ENCODE data around the gene ZNF688. TPM values are rescaled to one million over a fixed set of nuclear protein-coding genes. Genes with fewer than 3 reads are reported as not detected.

The ZNF688 gene
- total RNA-seq, 4 donors from 2014 or later: 38.6 to 53.3 (median 41.1) TPM

DNA sequence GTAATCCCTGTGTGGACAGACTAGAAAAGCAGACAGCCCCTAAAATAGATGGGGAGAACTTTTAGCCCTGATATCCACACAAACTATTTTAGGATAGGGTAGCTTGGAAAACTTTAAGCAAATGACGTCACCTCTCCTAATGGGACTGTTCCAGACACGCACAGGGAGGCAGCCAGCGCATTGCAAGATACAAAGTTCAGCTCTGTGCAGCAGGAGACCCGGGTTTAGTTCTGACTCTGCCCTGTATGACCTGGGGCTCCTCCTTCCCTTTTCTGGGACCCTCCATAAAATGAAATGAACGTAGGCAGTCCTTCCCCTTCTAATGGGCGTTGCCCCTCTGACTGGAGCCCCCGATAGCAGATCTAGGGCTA, 32.4 kb upstream of the ZNF688 start:
- Histone ChIP-seq H3K4me3 (no peak overlapping the region), H3K4me1 (peaks cover 0 to 14% (median 0%) of the 10 kb centered on the region in 4 donors), H3K36me3 (peaks cover 0 to 51% (median 0%) of the 10 kb centered on the region in 3 donors), H3K27ac (peak overlapping the region in 1 of 4 donors; percentile 31), H3K9me3 (no peaks in the 10 kb centered on the region), H3K27me3 (no peaks in the 10 kb centered on the region)
- no peak for TF ChIP-seq POLR2A (IDR thresholded peaks at IDR 0.05)
- no peak for TF ChIP-seq CTCF (IDR thresholded peaks at IDR 0.05)
- no peak for DNase-seq

GRCh38 chr16:30602616-30603277, 31.2 kb upstream of the ZNF688 start:
- H3K36me3 ChIP-seq: peaks cover 0 to 51% (median 0%) of the 10 kb centered on the region in 3 donors
- peaks cover 0 to 11% (median 0%) of the 10 kb centered on the region in 4 donors for H3K4me1 ChIP-seq
- no peaks in the 10 kb centered on the region for H3K27me3 ChIP-seq
- no peak overlapping the region for H3K4me3 ChIP-seq
- DNase-seq: no peak
- TF ChIP-seq POLR2A (IDR thresholded peaks at IDR 0.05) (no peak), CTCF (IDR thresholded peaks at IDR 0.05) (no peak)
- no peaks in the 10 kb centered on the region for H3K9me3 ChIP-seq
- no peak overlapping the region for H3K27ac ChIP-seq

- TF ChIP-seq CTCF (IDR thresholded peaks at IDR 0.05): no peak
- TF ChIP-seq POLR2A (IDR thresholded peaks at IDR 0.05): no peak
- H3K9me3 ChIP-seq: no peaks in the 10 kb centered on the region
- no peak for DNase-seq
- no peaks in the 10 kb centered on the region for H3K27me3 ChIP-seq
- H3K4me1 ChIP-seq: peaks cover 0 to 11% (median 0%) of the 10 kb centered on the region in 4 donors
- no peak overlapping the region for H3K27ac ChIP-seq
- H3K36me3 ChIP-seq: peaks cover 0 to 46% (median 0%) of the 10 kb centered on the region in 3 donors
- no peak overlapping the region for H3K4me3 ChIP-seq
These were observed 30.5 kb upstream of the ZNF688 start for GRCh38 chr16:30601966-30602365.

DNA sequence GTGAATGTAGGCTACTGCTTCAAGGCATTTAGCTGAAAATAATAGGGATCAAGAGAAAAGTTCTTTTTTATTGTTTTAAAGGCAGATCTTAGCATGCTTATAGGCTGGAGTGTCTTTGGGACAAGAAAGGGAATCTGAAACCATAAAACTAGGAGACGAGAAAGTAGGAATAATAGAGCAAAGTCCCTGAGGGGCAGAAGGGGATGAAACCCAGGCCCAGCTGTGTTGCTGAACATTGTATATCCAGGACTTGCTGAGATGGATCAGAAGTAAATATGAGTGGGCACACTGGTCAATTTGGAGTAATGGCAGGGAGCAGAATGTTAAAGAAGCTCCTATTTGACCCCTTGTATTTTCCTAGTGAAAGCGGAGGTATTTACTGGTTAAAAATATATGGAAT, 29.4 kb upstream of the ZNF688 start:
- Histone ChIP-seq H3K9me3 (no peaks in the 10 kb centered on the region), H3K4me3 (no peak overlapping the region), H3K36me3 (peaks cover 0 to 37% (median 0%) of the 10 kb centered on the region in 3 donors), H3K27me3 (no peaks in the 10 kb centered on the region), H3K27ac (no peak overlapping the region), H3K4me1 (peaks cover 0 to 11% (median 0%) of the 10 kb centered on the region in 4 donors)
- TF ChIP-seq CTCF (IDR thresholded peaks at IDR 0.05) (no peak), POLR2A (IDR thresholded peaks at IDR 0.05) (no peak)
- DNase-seq: no peak

DNA sequence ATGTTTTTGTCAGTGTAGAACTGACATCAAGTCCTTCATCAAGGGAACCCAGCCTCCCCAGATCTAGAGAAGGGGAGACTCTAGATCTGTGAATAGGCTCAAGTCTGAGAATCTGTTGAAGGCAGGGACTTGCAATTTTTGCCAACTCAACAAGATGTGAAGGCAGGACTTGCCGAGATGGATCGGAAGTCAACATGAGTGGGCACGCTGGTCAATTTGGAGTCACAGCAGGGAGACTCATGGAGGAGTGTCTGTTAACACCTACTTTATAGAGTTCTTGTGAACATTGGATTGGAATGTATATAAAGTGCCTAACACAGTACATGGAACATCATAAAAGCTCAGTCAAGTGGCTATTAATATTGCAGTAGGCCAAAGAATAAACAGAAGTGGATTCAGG, 28.7 kb upstream of the ZNF688 start:
- Histone ChIP-seq H3K4me3 (no peak overlapping the region), H3K36me3 (peaks cover 0 to 30% (median 0%) of the 10 kb centered on the region in 3 donors), H3K27ac (no peak overlapping the region), H3K9me3 (no peaks in the 10 kb centered on the region), H3K4me1 (peaks cover 0 to 11% (median 0%) of the 10 kb centered on the region in 4 donors), H3K27me3 (no peaks in the 10 kb centered on the region)
- TF ChIP-seq CTCF (IDR thresholded peaks at IDR 0.05): no peak
- no peak for DNase-seq
